ENCODE measurements around the gene ICOS. TPM values are rescaled to one million over a fixed set of nuclear protein-coding genes. Genes with fewer than 3 reads are reported as not detected.

The ICOS gene
- total and polyA plus RNA-seq, 2 of the 4 experiments (the other 2 are of a cell fraction) = not detected

DNA sequence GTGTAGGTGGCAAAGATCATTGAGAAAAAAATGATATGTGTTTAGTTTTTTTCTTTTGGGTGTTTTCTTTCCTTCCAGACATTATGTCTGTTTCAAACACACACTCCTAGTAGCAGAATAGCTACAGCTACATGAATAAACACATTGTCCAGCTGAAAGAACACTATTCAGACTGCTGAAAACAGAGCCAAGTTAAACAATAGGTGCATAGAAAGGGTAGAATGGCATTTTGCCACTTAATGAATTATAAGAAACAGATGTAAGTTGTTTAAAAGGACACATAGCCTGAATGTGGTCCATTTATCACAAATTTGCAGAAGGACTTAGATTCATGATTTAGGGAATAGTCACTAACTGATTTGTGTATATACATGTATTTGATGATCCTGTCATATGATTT is 48.9 kb upstream of the ICOS start:
- no peak overlapping the region for H2BK15ac ChIP-seq (ENCODE audit: low read depth, low read length)
- dilution Hi-C loops (cut with HindIII; ENCODE audit: low sequenced_read_pairs, unreplicated experiment) (no loop called here), in situ Hi-C loops (cut with MboI; ENCODE audit: low sequenced_read_pairs) (no loop called here), intact Hi-C loops (cut with micrococcal nuclease) (no loop called here)
- ATAC-seq (ENCODE audit: low read depth) = no peak
- BruUV-seq (replicated peaks) = no TSS peak
- no peaks in the 10 kb centered on the region for H3K9me3 ChIP-seq (ENCODE audit: control insufficient read depth, insufficient read depth, low read length)
- H2BK5ac ChIP-seq (ENCODE audit: low read depth, low read length, poor library complexity, severe bottlenecking) = no peak overlapping the region
- no peak overlapping the region for H3K4ac ChIP-seq (ENCODE audit: low read depth, low read length)
- no peak overlapping the region for H3K4me2 ChIP-seq (ENCODE audit: low read depth, low read length)
- no peak overlapping the region for H3K4me3 ChIP-seq (ENCODE audit: insufficient read depth, low read depth, low read length)
- peaks cover 17% of the 10 kb centered on the region for H3K27me3 ChIP-seq (ENCODE audit: control insufficient read depth, insufficient read depth, low read length)
- H4K91ac ChIP-seq (ENCODE audit: insufficient read depth, low read depth, low read length) = no peak overlapping the region
- no peak overlapping the region for H3K14ac ChIP-seq (replicated peaks; ENCODE audit: low read depth, low read length)
- H3K18ac ChIP-seq (ENCODE audit: low read depth, low read length) = no peak overlapping the region
- no peak overlapping the region for H2AK9ac ChIP-seq (replicated peaks; ENCODE audit: low read depth, low read length, poor library complexity)
- DNase-seq = no peak
- H3K79me1 ChIP-seq (ENCODE audit: low read depth in 1 of 2, low read length in 2 of 2) = no peaks in the 10 kb centered on the region
- H3K27ac ChIP-seq (ENCODE audit: insufficient read depth, low read length) = no peak overlapping the region
- no peak overlapping the region for H2AFZ ChIP-seq (replicated peaks; ENCODE audit: low read length, poor library complexity)
- no peak overlapping the region for H4K8ac ChIP-seq (ENCODE audit: low read depth in 2 of 2, low read length in 2 of 2)
- H2BK120ac ChIP-seq (ENCODE audit: low read depth, low read length) = no peak overlapping the region
- no peak overlapping the region for H2BK20ac ChIP-seq (ENCODE audit: low read depth, low read length)
- no peaks in the 10 kb centered on the region for H3K4me1 ChIP-seq (ENCODE audit: control insufficient read depth, insufficient read depth, low read length)
- no peak overlapping the region for H3K56ac ChIP-seq (ENCODE audit: extremely low read depth, insufficient read depth, low read length)
- H3K23ac ChIP-seq (ENCODE audit: low read depth, low read length) = no peak overlapping the region
- no peak overlapping the region for H2AK5ac ChIP-seq (ENCODE audit: low read depth, low read length)
- H3K9ac ChIP-seq (ENCODE audit: low read depth, low read length) = no peak overlapping the region
- H3K36me3 ChIP-seq (ENCODE audit: control insufficient read depth, insufficient read depth, low read length) = no peaks in the 10 kb centered on the region
- TF ChIP-seq NFE2L2 (IDR thresholded peaks at IDR 0.05; ENCODE audit: low read depth, low read length) (no peak), CEBPB (IDR thresholded peaks at IDR 0.05; ENCODE audit: low read depth, low read length) (no peak), RAD21 (IDR thresholded peaks at IDR 0.05; ENCODE audit: low read length) (no peak), CHD1 (IDR thresholded peaks at IDR 0.05; ENCODE audit: low read depth, low read length) (no peak), POLR2A (IDR thresholded peaks at IDR 0.05; ENCODE audit: low read depth, low read length) (no peak), RFX5 (IDR thresholded peaks at IDR 0.05; ENCODE audit: low read depth, low read length) (no peak), FOS (IDR thresholded peaks at IDR 0.05; ENCODE audit: low read depth, low read length) (no peak), RCOR1 (IDR thresholded peaks at IDR 0.05; ENCODE audit: insufficient replicate concordance, low read length) (no peak), BHLHE40 (IDR thresholded peaks at IDR 0.05; ENCODE audit: low read depth, low read length) (no peak), SMC3 (IDR thresholded peaks at IDR 0.05; ENCODE audit: low read depth, low read length) (no peak), MXI1 (IDR thresholded peaks at IDR 0.05; ENCODE audit: borderline replicate concordance, low read depth, low read length) (no peak), ELK1 (IDR thresholded peaks at IDR 0.05; ENCODE audit: borderline replicate concordance, low read depth, low read length) (no peak), MAFK (IDR thresholded peaks at IDR 0.05; ENCODE audit: low read depth, low read length) (no peak)
- TF ChIP-seq, protein P1, sequence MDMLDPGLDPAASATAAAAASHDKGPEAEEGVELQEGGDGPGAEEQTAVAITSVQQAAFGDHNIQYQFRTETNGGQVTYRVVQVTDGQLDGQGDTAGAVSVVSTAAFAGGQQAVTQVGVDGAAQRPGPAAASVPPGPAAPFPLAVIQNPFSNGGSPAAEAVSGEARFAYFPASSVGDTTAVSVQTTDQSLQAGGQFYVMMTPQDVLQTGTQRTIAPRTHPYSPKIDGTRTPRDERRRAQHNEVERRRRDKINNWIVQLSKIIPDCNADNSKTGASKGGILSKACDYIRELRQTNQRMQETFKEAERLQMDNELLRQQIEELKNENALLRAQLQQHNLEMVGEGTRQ (IDR thresholded peaks at IDR 0.05; ENCODE audit: low read depth, low read length) = no peak
- POLR2A ChIA-PET (ENCODE audit: unreplicated experiment) = no interaction called here
- no peaks in the 10 kb centered on the region for H4K20me1 ChIP-seq (ENCODE audit: insufficient read depth, low read length)
- H3K9me1 ChIP-seq (ENCODE audit: insufficient read depth, low read length) = no peaks in the 10 kb centered on the region
- no peak overlapping the region for H4K5ac ChIP-seq (ENCODE audit: low read depth, low read length)
- CTCF ChIA-PET = interaction anchor here (1.0 kb wide), 1 partner anchor 17 kb away, joined by 3 read pairs; no protein-coding TSS in a partner anchor

All from IMR-90 (cell line).